Measurements from ENCODE around the gene CARMIL1. TPM values are rescaled to one million over a fixed set of nuclear protein-coding genes. Genes with fewer than 3 reads are reported as not detected.

The CARMIL1 gene
- total and polyA plus RNA-seq, 5 experiments from 2014 or later = 1.3 to 13.3 (median 1.9) TPM

GRCh38 chr6:25615471-25615870 lies 336.3 kb downstream of the CARMIL1 start:
- no peak for DNase-seq
- Mint-ChIP-seq H3K9me3 (no peaks in the 10 kb centered on the region), H3K27me3 (no peaks in the 10 kb centered on the region), H3K4me1 (peaks cover 0 to 2% (median 0%) of the 10 kb centered on the region in 4 donors), H3K4me3 (no peak overlapping the region), H3K36me3 (peaks cover 6 to 47% (median 16%) of the 10 kb centered on the region in 3 donors), H3K27ac (no peak overlapping the region)
- POLR2A ChIA-PET = no interaction called here
- no peak for ATAC-seq

DNA sequence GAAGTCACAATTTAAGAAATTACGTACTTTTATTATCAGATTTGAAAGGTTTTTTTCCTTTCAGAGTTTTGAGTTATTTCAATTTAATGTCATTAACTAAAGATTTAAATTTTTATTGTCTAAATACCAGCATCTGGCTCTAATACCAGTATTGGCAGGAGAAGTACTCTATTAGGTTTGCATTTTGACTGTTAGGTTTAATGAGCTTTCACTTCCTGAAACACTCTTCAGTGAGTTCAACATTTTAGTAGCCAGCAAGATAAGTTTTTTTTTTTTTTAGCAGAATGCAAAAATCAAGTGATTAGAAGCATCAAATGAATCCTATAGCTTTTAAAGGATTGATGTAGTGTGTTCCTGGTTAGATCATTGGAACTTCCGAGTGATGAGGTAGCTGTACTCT lies 338.8 kb downstream of the CARMIL1 start:
- no peaks in the 10 kb centered on the region for H3K9me3 Mint-ChIP-seq
- no peak overlapping the region for H3K27ac Mint-ChIP-seq
- peaks cover 0 to 2% (median 0%) of the 10 kb centered on the region in 4 donors for H3K4me1 Mint-ChIP-seq
- no peak overlapping the region for H3K4me3 Mint-ChIP-seq
- no peak for ATAC-seq
- POLR2A ChIA-PET = no interaction called here
- DNase-seq = no peak
- H3K27me3 Mint-ChIP-seq = no peaks in the 10 kb centered on the region
- H3K36me3 Mint-ChIP-seq = peaks cover 0 to 26% (median 4%) of the 10 kb centered on the region in 3 donors

DNA sequence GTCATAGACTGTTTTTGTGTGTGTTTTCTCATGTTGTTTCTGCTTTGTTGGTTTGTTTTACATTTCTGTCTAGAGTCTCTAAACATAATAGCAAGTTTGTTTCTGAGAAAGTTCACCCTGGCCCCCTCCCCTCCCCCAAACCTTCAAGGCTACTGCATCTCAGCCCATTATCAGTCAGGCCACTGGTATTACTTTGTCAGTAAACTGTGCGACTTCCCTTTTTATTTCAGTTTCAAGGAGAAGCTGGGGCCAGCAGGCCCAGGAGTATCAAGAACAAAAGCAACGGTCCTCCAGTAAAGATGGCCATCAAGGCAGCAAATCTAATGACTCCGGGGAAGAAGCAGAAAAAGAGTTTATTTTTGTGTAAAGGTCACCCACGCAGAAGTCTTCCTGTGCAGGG lies 340.0 kb downstream of the CARMIL1 start:
- Mint-ChIP-seq H3K27ac (peak overlapping the region in 1 of 10 donors; percentile 30), H3K36me3 (peaks cover 0 to 22% (median 4%) of the 10 kb centered on the region in 3 donors), H3K9me3 (no peaks in the 10 kb centered on the region), H3K4me3 (no peak overlapping the region), H3K27me3 (no peaks in the 10 kb centered on the region), H3K4me1 (peaks cover 0 to 4% (median 0%) of the 10 kb centered on the region in 4 donors)
- POLR2A ChIA-PET = no interaction called here
- ATAC-seq = no peak
- DNase-seq = no peak

GRCh38 chr6:25620391-25620790 lies 341.2 kb downstream of the CARMIL1 start:
- peaks cover 0 to 4% (median 1%) of the 10 kb centered on the region in 4 donors for H3K4me1 Mint-ChIP-seq
- DNase-seq (no peak), ATAC-seq (no peak)
- H3K36me3 Mint-ChIP-seq = peaks cover 0 to 17% (median 4%) of the 10 kb centered on the region in 3 donors
- POLR2A ChIA-PET = no interaction called here
- H3K27ac Mint-ChIP-seq = no peak overlapping the region
- no peaks in the 10 kb centered on the region for H3K27me3 Mint-ChIP-seq
- no peak overlapping the region for H3K4me3 Mint-ChIP-seq
- H3K9me3 Mint-ChIP-seq = no peaks in the 10 kb centered on the region

DNA sequence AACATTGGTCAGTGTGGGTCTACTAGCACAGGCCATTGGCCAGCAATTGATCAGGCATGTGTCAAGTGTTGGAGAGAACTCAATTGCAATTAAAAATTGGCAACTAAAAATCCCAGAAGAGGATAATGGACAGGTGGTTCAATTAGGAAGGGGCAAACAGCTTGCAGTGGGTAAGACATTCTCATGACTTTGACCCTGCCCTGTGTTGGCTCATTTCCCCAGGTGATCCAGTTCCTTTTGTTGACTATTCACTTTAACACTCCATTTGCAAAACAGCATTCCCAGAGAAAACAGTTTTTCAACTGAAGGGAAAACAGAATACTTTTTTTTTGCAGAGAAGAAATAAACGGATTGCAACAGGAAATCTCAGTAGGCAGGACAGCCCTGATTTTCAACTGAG lies 343.9 kb downstream of the CARMIL1 start:
- Mint-ChIP-seq H3K4me1 (peaks cover 0 to 4% (median 1%) of the 10 kb centered on the region in 4 donors), H3K9me3 (no peaks in the 10 kb centered on the region), H3K36me3 (peaks cover 0 to 13% (median 4%) of the 10 kb centered on the region in 3 donors), H3K4me3 (no peak overlapping the region), H3K27ac (no peak overlapping the region), H3K27me3 (peaks cover 0 to 15% (median 0%) of the 10 kb centered on the region in 5 donors)
- ATAC-seq = no peak
- POLR2A ChIA-PET = no interaction called here
- DNase-seq = no peak

GRCh38 chr6:25623879-25624278 lies 344.7 kb downstream of the CARMIL1 start:
- peaks cover 0 to 4% (median 1%) of the 10 kb centered on the region in 4 donors for H3K4me1 Mint-ChIP-seq
- POLR2A ChIA-PET = no interaction called here
- H3K4me3 Mint-ChIP-seq = no peak overlapping the region
- ATAC-seq (peak; percentile 39 to 60), DNase-seq (no peak)
- H3K9me3 Mint-ChIP-seq = no peaks in the 10 kb centered on the region
- peaks cover 0 to 18% (median 2%) of the 10 kb centered on the region in 5 donors for H3K27me3 Mint-ChIP-seq
- no peak overlapping the region for H3K27ac Mint-ChIP-seq
- H3K36me3 Mint-ChIP-seq = peaks cover 0 to 13% (median 4%) of the 10 kb centered on the region in 3 donors

DNA sequence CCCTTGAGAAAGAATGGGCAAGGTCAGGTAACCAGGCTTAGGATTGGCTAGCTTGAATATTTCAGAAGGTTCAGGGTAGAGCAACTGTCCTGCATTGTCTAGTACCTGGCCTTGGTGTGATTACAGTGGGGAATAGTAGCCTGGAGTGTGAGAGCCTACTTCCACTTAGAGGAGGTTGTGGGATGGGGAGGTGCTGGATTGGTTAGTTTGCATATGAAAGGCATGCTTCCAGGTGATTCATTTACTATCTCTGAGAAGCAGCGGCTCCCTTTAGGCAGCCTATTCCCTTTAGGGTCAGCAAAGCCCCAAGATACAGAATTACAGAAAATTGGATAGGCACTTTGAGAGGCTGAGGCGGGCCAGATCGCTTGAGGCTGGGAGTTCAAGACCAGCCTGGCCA lies 347.8 kb downstream of the CARMIL1 start:
- Mint-ChIP-seq H3K27me3 (peaks cover 6 to 49% (median 16%) of the 10 kb centered on the region in 5 donors), H3K4me1 (peaks cover 0 to 3% (median 1%) of the 10 kb centered on the region in 4 donors), H3K4me3 (no peak overlapping the region), H3K36me3 (no peaks in the 10 kb centered on the region), H3K27ac (no peak overlapping the region), H3K9me3 (peaks cover 0 to 1% (median 0%) of the 10 kb centered on the region in 9 donors)
- DNase-seq = no peak
- POLR2A ChIA-PET = no interaction called here
- no peak for ATAC-seq

- POLR2A ChIA-PET = no interaction called here
- ATAC-seq (no peak), DNase-seq (no peak)
- H3K9me3 Mint-ChIP-seq = peaks cover 0 to 2% (median 0%) of the 10 kb centered on the region in 9 donors
- no peaks in the 10 kb centered on the region for H3K36me3 Mint-ChIP-seq
- peaks cover 12 to 60% (median 18%) of the 10 kb centered on the region in 5 donors for H3K27me3 Mint-ChIP-seq
- H3K4me3 Mint-ChIP-seq = no peak overlapping the region
- peaks cover 0 to 3% (median 1%) of the 10 kb centered on the region in 4 donors for H3K4me1 Mint-ChIP-seq
- no peak overlapping the region for H3K27ac Mint-ChIP-seq
Observed at GRCh38 chr6:25628471-25629197, 349.5 kb downstream of the CARMIL1 start.

DNA sequence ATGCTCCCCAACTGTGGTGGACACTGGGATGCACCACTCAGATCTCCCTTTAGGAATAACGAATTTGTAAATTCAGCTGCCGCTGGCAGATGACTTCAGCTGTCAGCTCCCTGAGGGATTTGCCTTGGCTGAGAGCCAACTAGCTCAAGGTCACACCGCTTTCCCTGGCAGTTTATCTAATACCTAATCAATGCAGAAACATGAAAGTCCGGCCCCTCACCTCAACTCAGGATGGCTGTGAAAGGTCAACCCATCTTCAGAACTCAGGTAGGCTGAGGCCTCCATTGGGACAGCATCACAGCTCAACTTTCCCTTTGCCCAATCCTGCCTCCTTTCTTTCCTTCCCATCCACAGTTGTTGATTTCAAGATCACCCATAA lies 350.0 kb downstream of the CARMIL1 start:
- Mint-ChIP-seq H3K4me1 (peaks cover 0 to 2% (median 0%) of the 10 kb centered on the region in 4 donors), H3K4me3 (no peak overlapping the region), H3K27ac (no peak overlapping the region), H3K9me3 (peaks cover 0 to 2% (median 0%) of the 10 kb centered on the region in 9 donors), H3K36me3 (no peaks in the 10 kb centered on the region), H3K27me3 (peaks cover 14 to 60% (median 21%) of the 10 kb centered on the region in 5 donors)
- DNase-seq (no peak), ATAC-seq (no peak)
- POLR2A ChIA-PET = no interaction called here

DNA sequence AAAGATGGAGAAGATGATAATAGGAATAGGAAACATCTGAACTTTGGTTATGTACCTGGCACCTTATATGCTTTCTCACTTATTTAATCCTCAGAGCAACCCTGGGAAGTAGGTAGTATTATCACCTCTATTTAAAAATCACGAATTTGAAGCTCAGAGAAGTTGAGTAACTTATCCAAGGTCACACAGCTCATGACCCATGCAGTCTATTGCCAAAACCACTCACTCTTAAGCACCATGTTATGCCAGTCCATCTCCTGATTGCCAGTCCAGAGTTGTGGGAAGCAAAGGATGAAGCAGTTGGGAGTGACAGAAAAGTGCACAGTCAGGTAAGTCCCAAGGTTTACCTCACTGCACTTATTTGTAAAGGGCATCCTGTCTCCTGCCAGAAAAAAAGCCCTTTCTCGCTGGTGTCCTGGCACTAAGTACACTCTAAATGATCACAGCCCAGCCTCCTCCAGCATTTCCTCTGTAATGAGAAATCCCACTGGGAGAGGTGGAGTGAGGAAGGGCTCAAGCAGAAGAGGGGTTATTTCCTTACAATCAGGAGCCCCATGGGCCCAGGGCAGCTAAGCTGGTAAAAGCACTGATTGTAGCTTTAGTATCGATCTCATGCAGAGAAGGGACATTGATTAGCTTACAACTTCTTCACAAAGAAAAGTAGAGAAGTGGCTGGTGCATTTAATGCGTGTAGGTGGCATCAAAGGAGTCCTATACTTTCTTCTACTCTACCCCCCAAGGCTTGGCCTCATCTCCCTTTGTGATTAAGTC lies 351.5 kb downstream of the CARMIL1 start:
- no peak for ATAC-seq
- Mint-ChIP-seq H3K27me3 (peaks cover 20 to 67% (median 24%) of the 10 kb centered on the region in 5 donors), H3K27ac (no peak overlapping the region), H3K9me3 (peaks cover 0 to 4% (median 0%) of the 10 kb centered on the region in 9 donors), H3K36me3 (no peaks in the 10 kb centered on the region), H3K4me1 (no peaks in the 10 kb centered on the region), H3K4me3 (no peak overlapping the region)
- POLR2A ChIA-PET = no interaction called here
- DNase-seq = no peak

DNA sequence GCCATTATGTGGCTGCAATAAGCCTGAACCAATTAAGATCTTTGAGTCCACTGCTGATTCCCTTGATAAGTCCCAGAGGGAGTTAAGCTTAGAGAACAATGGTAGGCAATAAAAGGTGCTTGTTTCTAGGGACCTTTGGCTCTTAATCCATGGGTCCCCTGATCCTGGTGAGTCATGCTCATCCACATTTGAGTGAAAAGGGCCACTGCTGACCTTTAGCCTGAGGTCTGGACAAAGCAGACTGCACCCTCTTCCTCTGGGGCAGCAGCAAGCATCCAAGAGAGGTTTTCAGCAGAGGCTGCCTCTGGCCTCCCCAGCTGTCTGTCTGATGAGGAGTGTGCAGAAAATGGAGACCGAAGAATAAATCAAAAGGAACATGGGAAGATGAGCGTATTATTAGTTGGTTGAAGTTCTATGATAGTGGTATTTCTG lies 356.7 kb downstream of the CARMIL1 start:
- Mint-ChIP-seq H3K4me3 (no peak overlapping the region), H3K27me3 (peaks cover 24 to 49% (median 27%) of the 10 kb centered on the region in 5 donors), H3K4me1 (no peaks in the 10 kb centered on the region), H3K9me3 (peaks cover 0 to 5% (median 0%) of the 10 kb centered on the region in 9 donors), H3K27ac (no peak overlapping the region), H3K36me3 (no peaks in the 10 kb centered on the region)
- ATAC-seq (no peak), DNase-seq (no peak)
- POLR2A ChIA-PET = no interaction called here

- Mint-ChIP-seq H3K27ac (no peak overlapping the region), H3K4me1 (no peaks in the 10 kb centered on the region), H3K27me3 (peaks cover 22 to 50% (median 30%) of the 10 kb centered on the region in 5 donors), H3K4me3 (no peak overlapping the region), H3K36me3 (peaks cover 0 to 8% (median 0%) of the 10 kb centered on the region in 3 donors), H3K9me3 (peaks cover 0 to 14% (median 0%) of the 10 kb centered on the region in 9 donors)
- POLR2A ChIA-PET = no interaction called here
- no peak for ATAC-seq
- DNase-seq = no peak
Observed at GRCh38 chr6:25637211-25637610, 358.0 kb downstream of the CARMIL1 start.

- POLR2A ChIA-PET = no interaction called here
- DNase-seq = no peak
- no peak overlapping the region for H3K27ac Mint-ChIP-seq
- H3K4me1 Mint-ChIP-seq = no peaks in the 10 kb centered on the region
- peaks cover 0 to 14% (median 0%) of the 10 kb centered on the region in 9 donors for H3K9me3 Mint-ChIP-seq
- H3K27me3 Mint-ChIP-seq = peaks cover 21 to 52% (median 36%) of the 10 kb centered on the region in 5 donors
- ATAC-seq = no peak
- H3K36me3 Mint-ChIP-seq = peaks cover 0 to 8% (median 0%) of the 10 kb centered on the region in 3 donors
- H3K4me3 Mint-ChIP-seq = no peak overlapping the region
Observed at GRCh38 chr6:25637960-25638434, 358.8 kb downstream of the CARMIL1 start.
